NCI-H2196 (cell line): ENCODE measurements around the gene CDH12.
"Not testable (repeated sequence)": the region's sequence is repeated elsewhere in the genome, so short reads cannot be mapped to it uniquely, and the experiment has no call there.

Source experiments
- DNase-seq: peaks from one replicate; lab custom pipeline; 2025; ENCODE audit not compliant: unreplicated experiment; lab: John Stamatoyannopoulos, UW

Gene CDH12

GRCh38 chr5:22852807-22853660 is at the start of gene CDH12:
TSS of gene CDH12 (minus strand) at chr5:22853344.
- no peak for DNase-seq

GRCh38 chr5:22901885-22902284 is 48.7 kb upstream of the CDH12 start:
- no peak for DNase-seq

- DNase-seq = no peak
Measured at GRCh38 chr5:22900801-22901310, 47.7 kb upstream of the CDH12 start.

- DNase-seq = no peak
Measured at GRCh38 chr5:22899341-22899740, 46.2 kb upstream of the CDH12 start.

GRCh38 chr5:22896152-22896551 is 43.0 kb upstream of the CDH12 start:
- DNase-seq = no peak

- no peak for DNase-seq
Measured at GRCh38 chr5:22892441-22892840, 39.3 kb upstream of the CDH12 start.

- DNase-seq = no peak
Measured at GRCh38 chr5:22889720-22890119, 36.6 kb upstream of the CDH12 start.

GRCh38 chr5:22887566-22887965 is 34.4 kb upstream of the CDH12 start:
- DNase-seq = no peak

- not testable (repeated sequence) for DNase-seq
Measured at GRCh38 chr5:22858911-22859310, 5.8 kb upstream of the CDH12 start.

- no peak for DNase-seq
Measured at GRCh38 chr5:22855824-22856223, 2.7 kb upstream of the CDH12 start.

GRCh38 chr5:22850981-22851380 is 2.2 kb downstream of the CDH12 start:
- DNase-seq = no peak

GRCh38 chr5:22846693-22847092 is 6.5 kb downstream of the CDH12 start:
- DNase-seq = no peak

- DNase-seq = no peak
Measured at GRCh38 chr5:22844636-22845035, 8.5 kb downstream of the CDH12 start.

GRCh38 chr5:22844155-22844554 is 9.0 kb downstream of the CDH12 start:
- DNase-seq = no peak

GRCh38 chr5:22842574-22842973 is 10.6 kb downstream of the CDH12 start:
- DNase-seq = no peak

GRCh38 chr5:22837803-22838202 is 15.3 kb downstream of the CDH12 start:
- DNase-seq = no peak

GRCh38 chr5:22835686-22836085 is 17.5 kb downstream of the CDH12 start:
- DNase-seq = no peak

GRCh38 chr5:22793463-22793862 is 59.7 kb downstream of the CDH12 start:
- no peak for DNase-seq

- no peak for DNase-seq
Measured at GRCh38 chr5:22787807-22788206, 65.3 kb downstream of the CDH12 start.

- no peak for DNase-seq
Measured at GRCh38 chr5:22787398-22787797, 65.7 kb downstream of the CDH12 start.

- no peak for DNase-seq
Measured at GRCh38 chr5:22780756-22781155, 72.4 kb downstream of the CDH12 start.

- DNase-seq = no peak
Measured at GRCh38 chr5:22779499-22779898, 73.6 kb downstream of the CDH12 start.

GRCh38 chr5:22776285-22776684 is 76.9 kb downstream of the CDH12 start:
- DNase-seq = no peak
